Kidney glomerular epithelial cell (primary cell): Measurements from ENCODE around the gene DGLUCY.
"Not testable (repeated sequence)": the region's sequence is repeated elsewhere in the genome, so short reads cannot be mapped to it uniquely, and the experiment has no call there.

ENCODE experiments used
- DNase-seq: peaks from one replicate; lab custom pipeline; 2025; lab: John Stamatoyannopoulos, UW

The DGLUCY gene

GRCh38 chr14:91111443-91111842 lies 2.4 kb upstream of the DGLUCY start:
- no peak for DNase-seq

GRCh38 chr14:91112194-91112593 lies 1.7 kb upstream of the DGLUCY start:
- DNase-seq, result no peak

DNA sequence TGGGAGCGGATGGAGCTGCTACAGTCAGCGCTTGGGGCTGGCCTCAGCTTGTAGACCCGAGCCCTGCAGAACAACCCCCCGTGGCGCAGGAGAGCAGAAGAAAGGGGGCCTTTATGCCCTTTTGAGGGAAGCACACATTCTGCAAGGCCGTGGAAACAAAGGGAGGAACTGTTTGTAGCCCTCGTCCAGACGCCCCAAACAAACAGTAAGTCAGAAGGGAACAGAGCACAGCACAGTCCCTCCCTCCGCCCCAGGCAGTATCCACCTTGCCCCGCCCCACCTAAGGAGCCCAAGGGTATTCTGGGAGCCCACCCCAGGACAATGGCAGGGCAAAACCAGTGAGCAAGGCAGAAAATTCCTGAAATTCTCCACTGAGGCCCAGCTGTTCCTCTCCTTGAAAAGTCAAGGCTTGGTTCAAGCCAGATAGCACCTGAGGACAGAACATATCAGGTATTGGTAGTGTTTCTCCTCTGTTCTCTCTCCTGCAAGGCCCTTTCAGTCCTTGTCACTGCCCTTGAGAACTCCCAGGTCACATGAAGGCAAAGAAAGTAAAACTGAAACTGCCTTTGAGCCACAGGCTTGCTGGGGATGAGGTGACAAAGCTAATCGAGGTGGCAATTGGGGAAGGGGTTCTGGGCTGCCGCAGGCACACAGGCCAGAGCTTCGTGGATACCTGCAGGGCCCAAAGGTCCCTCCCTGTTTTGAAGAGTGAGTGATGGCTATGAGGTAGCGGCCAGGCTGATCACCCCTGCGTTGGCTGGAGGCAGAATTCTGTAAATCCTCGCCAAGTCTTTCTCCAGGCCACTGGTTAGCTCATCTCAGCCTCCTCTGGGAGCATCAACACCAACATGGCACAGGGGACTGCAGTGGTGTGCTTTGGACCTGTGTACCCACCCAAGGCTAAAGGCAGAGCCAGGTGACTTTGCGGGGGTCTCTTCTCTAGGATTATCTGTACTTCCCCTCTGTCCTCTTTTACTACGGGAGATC lies 499 bp downstream of the DGLUCY start:
- peak; percentile 55 for DNase-seq

- no peak for DNase-seq
Observed at GRCh38 chr14:91115986-91116770, 2.3 kb downstream of the DGLUCY start.

GRCh38 chr14:91116913-91117588 lies 3.2 kb downstream of the DGLUCY start:
- no peak for DNase-seq

DNA sequence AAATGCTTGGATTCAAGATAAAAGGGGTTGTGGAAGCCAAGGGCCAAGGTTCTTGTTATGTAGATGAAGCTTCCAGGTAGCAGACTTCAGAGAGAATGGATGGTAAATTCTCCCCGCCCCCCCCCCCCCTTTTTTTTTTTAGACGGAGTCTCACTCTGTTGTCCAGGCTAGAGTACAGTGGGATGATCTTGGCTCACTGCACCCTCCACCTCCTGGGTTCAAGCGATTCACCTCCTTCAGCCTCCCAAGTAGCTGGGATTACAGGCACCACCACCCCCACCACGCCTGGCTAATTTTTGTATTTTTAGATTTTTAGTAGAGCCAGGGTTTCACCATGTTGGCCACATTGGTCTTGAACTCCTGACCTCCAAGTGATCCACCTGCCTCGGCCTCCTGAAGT lies 4.1 kb downstream of the DGLUCY start:
- DNase-seq, result no peak

DNA sequence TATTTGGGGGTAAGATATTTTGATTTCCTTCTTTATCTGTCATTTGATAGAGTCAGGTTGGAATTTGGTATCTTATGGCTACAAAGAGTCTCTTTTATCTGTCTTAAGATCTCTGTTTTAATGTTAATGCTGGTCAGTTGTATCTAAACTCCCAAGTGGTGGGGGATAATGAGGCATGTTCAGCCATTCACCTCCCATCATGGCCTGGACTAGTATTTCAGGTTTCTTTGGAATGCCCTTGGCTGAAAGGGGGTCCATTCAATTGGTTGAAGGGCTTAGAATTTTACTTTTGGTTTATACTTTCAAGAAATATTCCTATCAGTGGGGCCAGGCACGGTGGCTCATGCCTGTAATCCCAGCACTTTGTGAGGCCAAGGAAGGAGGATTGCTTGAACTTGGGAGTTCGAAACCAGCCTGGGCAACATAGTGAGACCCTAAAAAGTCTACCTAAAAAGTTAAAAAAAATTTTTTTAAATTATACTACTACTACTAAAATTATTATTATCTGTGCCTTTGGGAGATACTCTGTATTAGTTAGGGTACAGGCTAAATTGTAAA lies 4.7 kb downstream of the DGLUCY start:
- DNase-seq, result no peak

DNA sequence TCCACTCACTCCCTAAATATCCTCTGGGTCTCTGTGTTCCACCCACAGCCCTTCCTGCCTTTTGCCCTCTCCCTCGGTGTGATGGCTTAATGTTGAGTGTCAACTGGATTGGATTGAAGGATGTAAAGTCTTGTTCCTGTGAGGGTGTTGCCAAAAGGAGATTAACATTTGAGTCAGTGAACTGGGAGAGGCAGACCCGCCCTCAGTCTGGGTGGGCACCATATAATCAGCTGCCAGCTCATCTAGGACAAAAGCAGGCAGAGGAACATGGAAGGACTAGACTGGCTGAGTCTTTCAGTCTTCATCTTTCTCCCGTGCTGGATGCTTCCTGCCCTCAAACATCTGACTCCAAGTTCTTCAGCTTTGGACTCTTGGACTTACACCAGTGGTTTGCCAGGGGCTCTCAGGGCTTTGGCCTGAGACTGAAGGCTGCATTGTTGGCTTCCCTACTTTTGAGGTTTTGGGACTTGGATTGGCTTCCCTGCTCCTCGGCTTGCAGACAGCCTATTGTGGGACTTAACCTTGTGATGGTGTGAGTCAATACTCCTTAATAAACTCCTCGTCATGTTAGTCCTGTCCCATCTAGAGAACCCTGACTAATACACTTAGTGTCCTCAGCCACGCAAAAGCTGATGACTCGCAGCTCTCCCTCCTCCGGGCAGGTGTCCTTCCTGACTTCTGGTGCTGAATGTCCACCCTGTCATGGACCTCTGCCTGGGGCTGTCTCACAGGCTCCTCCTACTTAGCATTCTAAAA lies 5.9 kb downstream of the DGLUCY start:
- DNase-seq, result peak; percentile 18

DNA sequence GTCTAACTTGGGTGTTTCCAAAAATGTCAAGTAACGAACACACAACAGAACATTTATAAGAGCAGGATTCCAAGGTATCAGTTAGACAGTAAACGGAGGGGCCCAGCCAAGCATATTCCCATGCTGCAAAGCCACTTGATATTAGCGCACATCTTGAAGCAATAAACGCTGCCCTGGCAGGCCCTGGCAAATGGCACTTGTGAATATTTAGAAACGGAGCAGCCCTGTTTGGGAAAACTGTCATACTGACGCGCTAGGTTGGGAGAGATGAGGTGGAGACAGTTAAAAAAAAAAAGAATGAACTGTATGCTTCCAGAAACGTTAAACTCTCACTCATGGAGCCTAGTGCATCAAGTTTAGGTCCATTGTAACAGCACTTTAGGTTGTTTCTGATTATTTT lies 9.3 kb downstream of the DGLUCY start:
- no peak for DNase-seq

DNA sequence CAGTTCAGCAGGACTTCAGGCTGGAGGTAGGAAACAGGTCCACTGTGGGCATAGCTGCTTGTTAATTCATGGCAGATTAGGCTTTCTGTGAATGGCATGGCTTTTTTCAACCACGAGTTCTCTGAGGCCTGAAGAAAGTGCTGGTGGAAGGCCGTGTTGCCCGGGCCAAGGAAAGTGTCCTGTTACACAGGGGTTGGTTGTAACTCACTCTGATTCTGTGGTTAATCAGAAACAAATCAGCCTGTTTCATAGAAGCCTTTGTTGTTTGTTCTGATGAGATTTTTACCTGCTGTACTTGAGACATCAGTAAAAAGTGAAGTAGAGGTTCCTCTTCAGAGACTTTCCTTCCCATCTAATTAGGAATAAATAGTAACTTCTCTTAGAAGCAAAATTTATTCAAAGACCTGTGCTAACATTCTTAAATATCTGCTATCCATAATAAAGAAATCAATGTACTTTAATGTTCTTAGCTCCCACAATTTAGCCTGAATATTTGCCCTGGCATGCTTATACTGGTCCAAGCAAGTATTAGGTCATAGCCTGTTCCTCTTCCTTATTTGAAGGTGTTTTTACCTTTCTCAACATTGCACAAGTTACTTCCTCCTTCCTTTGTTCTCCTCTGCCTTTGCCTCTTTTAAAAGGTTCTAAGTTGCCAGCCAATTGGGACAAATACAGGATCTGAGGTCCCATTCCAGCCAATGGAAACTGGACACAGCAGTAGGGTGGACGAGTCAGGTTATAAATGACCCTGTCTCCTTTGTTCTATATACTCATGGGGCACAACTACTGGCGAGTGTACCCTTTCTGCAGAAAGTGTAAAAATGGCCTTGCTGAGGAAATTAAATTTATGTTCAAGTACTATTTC lies 10.8 kb downstream of the DGLUCY start:
- not testable (repeated sequence) for DNase-seq

GRCh38 chr14:91125271-91125660 lies 11.4 kb downstream of the DGLUCY start:
- no peak for DNase-seq

DNA sequence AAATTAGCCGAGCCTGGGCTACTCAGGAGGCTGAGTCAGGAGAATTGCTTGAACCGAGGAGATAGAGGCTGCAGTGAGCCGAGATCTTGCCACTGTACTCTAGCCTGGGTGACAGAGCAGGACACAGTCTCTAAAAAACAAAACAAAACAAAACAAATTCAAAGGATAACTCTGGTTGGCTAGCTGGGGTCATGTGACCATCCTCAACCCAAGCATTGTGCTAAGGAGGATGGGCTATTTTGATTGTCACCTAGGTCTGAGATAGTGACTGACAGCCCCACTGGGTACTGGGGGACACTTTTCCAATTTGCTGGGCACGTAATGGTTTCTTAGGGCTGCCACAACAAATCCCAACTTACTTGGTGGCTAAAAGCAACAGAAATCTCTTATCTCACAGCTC lies 11.9 kb downstream of the DGLUCY start:
- no peak for DNase-seq

DNA sequence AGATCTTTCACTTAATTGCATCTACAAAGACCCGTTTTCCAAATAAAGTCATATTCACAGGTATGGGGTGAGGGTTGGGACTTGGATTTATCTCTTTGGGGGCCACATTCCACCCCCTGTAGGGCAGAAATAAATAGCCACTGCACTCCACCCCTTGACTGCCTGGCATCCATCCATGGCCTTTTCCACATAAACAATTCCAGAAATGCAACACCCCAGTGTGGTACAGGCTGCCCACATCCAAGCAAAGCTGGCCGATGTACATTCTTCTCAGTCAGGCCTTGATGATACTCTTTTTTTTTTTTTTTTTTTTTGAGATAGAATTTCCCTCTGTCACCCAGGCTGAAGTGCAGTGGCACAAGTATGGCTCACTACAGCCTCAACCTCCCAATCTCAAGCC lies 12.9 kb downstream of the DGLUCY start:
- DNase-seq, result no peak

- no peak for DNase-seq
Observed at GRCh38 chr14:91127401-91127801, 13.5 kb downstream of the DGLUCY start.

DNA sequence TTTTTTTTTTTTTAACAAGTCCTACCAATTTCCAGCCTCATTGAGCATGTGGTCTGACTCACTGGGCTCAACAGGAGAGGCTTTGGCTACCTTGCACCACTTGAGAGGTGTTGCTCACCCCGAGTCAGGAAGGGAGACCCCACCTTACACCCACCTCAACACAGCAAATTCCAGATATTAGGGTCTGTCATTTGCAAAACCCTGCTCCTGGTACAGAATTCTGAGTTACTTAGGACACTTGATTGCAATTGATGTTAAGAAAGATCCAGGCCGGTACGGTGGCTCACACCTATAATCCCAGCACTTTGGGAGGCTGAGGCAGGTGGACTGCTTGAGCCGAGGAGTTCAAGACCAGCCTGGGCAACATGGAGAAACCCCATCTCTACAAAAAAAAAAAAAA lies 14.1 kb downstream of the DGLUCY start:
- DNase-seq, result no peak

DNA sequence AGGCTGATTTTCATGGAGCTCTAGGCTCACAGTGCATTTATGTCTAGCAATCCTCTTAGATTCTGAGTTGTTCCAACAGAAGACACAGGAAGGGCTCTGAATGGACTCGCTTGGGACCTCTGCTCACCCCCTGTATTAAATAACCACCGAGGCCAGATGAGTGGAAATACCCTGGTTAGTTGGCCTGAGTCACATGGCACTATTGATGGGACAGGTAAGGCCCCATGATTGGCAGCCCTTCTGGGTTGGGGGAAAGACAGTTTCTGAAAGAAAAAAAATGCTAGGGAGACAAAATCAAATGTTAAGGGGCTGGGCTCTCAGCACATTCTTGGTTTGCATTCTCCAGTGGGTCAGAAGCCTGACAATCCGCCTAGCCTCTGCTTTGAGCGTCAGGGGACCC lies 14.8 kb downstream of the DGLUCY start:
- DNase-seq, result no peak

- DNase-seq, result no peak
Observed at GRCh38 chr14:91129261-91129660, 15.4 kb downstream of the DGLUCY start.

DNA sequence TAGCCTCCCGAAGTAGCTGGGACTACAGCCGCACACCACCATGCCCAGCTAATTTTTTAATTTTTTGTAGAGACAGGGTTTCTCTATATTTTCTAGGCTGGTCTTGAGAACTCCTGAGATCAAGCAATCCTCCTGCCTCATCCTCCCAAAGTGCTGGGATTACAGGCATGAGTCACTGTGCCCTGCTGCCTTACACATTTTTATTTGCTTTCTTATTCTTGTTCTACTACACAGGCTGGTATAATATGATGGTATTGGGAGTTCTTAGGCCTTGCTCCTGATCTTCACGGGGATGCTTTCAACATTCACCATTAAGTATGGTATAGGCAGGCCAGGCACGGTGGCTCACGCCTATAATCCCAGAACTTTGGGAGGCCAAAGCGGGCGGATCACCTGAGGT lies 21.2 kb downstream of the DGLUCY start:
- DNase-seq, result no peak

DNA sequence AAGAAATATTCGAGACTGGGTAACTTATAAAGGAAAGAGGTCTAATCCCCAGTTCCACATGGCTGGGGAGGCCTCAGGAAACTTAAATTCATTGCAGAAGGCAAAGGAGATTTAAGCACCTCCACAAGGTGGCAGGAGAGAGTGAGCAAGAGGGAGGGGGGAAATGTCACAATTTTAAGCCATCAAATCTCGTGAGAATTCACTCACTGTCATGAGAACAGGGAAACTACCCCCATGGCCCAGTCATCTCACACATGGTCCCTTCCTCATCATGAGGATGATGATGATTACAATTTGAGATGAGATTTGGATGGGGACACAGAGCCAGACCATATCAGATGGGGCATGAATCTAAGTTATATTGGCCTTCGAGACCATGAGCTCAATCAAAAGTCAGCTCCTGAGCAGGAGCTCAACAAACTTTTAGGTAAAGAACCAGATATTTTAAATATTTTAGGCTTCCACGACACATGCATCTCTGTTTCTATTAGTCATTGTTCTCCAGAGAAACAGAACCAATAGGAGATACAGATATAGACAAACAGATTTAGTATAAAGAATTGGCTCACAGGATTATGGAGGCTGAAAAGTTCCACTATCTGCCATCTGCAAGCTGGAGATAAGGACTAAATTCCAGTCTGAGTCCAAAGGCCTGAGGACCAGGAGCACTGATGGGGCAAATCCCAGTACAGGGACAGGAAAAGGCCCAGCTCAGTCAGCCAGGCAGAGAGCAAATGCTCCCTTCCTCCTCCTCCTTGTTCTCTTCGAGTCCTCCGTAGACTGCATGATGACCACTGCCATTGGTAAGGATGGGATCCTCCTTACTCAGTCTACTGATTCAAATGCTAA lies 24.9 kb downstream of the DGLUCY start:
- DNase-seq, result no peak

DNA sequence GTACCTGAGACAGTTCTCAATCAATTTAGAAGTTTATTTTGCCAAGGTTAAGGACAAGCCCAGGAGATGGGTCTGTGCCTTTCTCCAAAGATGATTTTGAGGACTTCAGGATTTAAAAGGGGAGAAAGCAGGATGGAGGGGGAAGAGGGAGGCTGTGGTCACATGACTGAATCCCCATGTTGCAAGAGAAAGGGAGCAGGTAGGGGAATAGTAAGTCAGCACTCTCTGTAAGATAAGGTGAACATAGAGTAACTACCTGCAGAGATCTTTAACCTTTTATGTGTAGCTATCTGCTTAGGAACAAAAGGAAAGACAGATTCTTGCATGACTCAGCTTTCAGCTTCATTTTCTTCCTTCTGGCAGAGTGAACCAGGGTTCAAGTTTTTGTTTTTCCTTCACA lies 25.9 kb downstream of the DGLUCY start:
- DNase-seq, result no peak
